Stomach (tissue), 9 donors: Measurements from ENCODE around the gene CP. TPM values are rescaled to one million over a fixed set of nuclear protein-coding genes. Genes with fewer than 3 reads are reported as not detected.

ENCODE experiments used
- DNase-seq, 2 donors: peaks; one replicate each; pipeline versions ENCODE4 v3.0.0 to v3.0.0-alpha.2; 2013 to 2019
- H3K27ac ChIP-seq, 5 donors: fragments of 200-600 bp in 4 of 5; sonication (generic) in 4 of 5; one replicate each; pipeline ENCODE4 v1.5.1; 2013 to 2019; ENCODE audit warnings: mild to moderate bottlenecking in 1 of 5, moderate library complexity in 1 of 5
- H3K27me3 ChIP-seq, 3 donors: fragments of 200-600 bp; sonication (generic); one replicate each; pipeline ENCODE4 v1.5.1; 2017 to 2019; ENCODE audit warnings: mixed run types in 1 of 3
- H3K36me3 ChIP-seq, 4 donors: fragments of 200-600 bp; sonication (generic); 1 replicate in 3 of 4; 2 replicates in 1 of 4; pipeline ENCODE4 v1.5.1; 2016 to 2019
- H3K4me1 ChIP-seq, 4 donors: fragments of 200-600 bp; sonication (generic); one replicate each; pipeline ENCODE4 v1.5.1; 2016 to 2019
- H3K4me3 ChIP-seq, 4 donors: fragments of 200-600 bp; sonication (generic) in 3 of 4; one replicate each; pipeline ENCODE4 v1.5.1; 2016 to 2019; ENCODE audit warnings: mild to moderate bottlenecking in 1 of 4
- H3K9me3 ChIP-seq, 4 donors: fragments of 200-600 bp; sonication (generic); one replicate each; pipeline ENCODE4 v1.5.1; 2016 to 2019
- EP300 ChIP-seq: sonication (generic); formaldehyde crosslinking; IDR thresholded peaks from one replicate; pipeline ENCODE4 v1.6.1; 2017; ENCODE audit warnings: antibody characterized with exemption
- POLR2A ChIP-seq, 4 donors: fragments of 450-650 bp; IDR thresholded peaks; one replicate each; pipeline ENCODE4 v1.6.1; 2016; ENCODE audit warnings: antibody characterized with exemption in 4 of 4, control low read depth in 2 of 4, mild to moderate bottlenecking in 1 of 4, moderate library complexity in 1 of 4
- POLR2AphosphoS5 ChIP-seq, 3 donors: sonication (generic); formaldehyde crosslinking; IDR thresholded peaks; one replicate each; pipeline ENCODE4 v1.6.1; 2016; ENCODE audit warnings: antibody characterized with exemption in 3 of 3
- WGBS, 5 donors: extraction: QIAGEN DNeasy Blood & Tissue Kit in 3 of 5; methylation state at CpG; one replicate each; pipeline versions ENCODE4 v1.1.5 to v1.1.7; 2013 to 2018; 5-methylcytosine and 5-hydroxymethylcytosine counted together
- intact Hi-C: fragments of 100-400 bp; cut with DNase I; formaldehyde crosslinking; loops from one replicate; pipeline ENCODE4 v1.15.1; 2023; ENCODE audit warnings: low total_unique reads
- polyA plus RNA-seq, 3 donors: library from polyadenylated mRNA; stranded (reverse); fragments of 200-250 nt; gene quantifications; one replicate each; pipeline ENCODE4 v1.2.3, GENCODE V29; 2013
- total RNA-seq, 5 donors: library from RNA; depleted of rRNA; stranded (reverse); fragments of >200 nt; gene quantifications; one replicate each; pipeline versions ENCODE4 v1.1.0 to v1.2.3, GENCODE V29; 2014 to 2016
- TF ChIP-seq, protein P1 (sequence below), 7 experiments: fragments of 450-650 bp in 4 of 7; fragments of 200-600 bp in 3 of 7; sonication (generic) in 3 of 7; IDR thresholded peaks; one replicate each; pipeline ENCODE4 v1.5.1; 2016 to 2019; ENCODE audit warnings: antibody characterized with exemption in 7 of 7, control low read depth in 2 of 7, mild to moderate bottlenecking in 1 of 7
- donor health status: healthy with polysubstance abuse.
- donor health status: Bipolar disorder and iron deficiency.
- donor health status: healthy.

CP gene
- total and polyA plus RNA-seq, 8 donors = 0.46 to 15.4 (median 5.1) TPM; not detected in 2

DNA sequence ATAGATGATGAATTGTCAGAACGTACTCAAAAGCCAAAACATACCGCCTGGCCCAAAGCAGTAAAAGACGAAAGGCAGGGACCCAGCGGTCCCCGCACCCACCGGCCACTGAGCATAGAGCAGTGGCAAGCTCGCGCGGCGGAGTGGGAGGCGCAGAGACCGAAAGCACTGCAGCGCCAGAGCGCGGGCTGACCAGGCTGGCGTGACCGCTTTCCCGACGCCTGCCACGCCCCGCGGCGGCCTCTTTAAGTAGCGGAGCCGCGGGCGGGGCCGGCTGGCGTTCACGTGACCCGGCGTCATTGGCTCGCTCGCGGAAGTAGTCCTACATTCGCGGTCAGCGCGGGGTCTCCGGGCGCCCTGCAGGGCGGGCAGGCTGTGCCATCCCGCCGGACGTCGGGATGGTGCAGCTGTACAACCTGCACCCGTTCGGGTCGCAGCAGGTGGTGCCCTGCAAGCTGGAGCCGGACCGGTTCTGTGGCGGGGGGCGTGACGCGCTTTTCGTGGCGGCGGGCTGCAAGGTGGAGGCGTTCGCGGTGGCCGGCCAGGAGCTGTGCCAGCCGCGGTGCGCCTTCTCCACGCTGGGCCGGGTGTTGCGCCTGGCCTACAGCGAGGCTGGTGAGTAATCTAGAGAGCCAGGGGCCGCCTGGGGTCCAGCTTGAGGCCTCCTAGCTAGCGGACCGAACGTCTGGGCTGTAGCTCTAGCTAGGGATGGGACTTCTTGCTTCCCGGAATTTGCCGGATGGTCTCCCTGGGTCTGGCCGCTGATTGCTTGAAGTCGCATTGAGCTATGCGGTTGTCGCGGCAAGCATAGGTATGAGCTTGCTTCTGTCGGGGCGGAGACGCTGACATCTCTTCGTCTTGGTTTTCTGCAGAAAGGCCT is 92.1 kb downstream of the CP start, which contains the start of gene HPS3:
Gene HPS3, plus strand, starts transcription at position 313 of the 880 bp plus-strand sequence. Its CDS starts 86 bp downstream, at position 399.
- TF ChIP-seq, protein P1, sequence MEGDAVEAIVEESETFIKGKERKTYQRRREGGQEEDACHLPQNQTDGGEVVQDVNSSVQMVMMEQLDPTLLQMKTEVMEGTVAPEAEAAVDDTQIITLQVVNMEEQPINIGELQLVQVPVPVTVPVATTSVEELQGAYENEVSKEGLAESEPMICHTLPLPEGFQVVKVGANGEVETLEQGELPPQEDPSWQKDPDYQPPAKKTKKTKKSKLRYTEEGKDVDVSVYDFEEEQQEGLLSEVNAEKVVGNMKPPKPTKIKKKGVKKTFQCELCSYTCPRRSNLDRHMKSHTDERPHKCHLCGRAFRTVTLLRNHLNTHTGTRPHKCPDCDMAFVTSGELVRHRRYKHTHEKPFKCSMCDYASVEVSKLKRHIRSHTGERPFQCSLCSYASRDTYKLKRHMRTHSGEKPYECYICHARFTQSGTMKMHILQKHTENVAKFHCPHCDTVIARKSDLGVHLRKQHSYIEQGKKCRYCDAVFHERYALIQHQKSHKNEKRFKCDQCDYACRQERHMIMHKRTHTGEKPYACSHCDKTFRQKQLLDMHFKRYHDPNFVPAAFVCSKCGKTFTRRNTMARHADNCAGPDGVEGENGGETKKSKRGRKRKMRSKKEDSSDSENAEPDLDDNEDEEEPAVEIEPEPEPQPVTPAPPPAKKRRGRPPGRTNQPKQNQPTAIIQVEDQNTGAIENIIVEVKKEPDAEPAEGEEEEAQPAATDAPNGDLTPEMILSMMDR (IDR thresholded peaks at IDR 0.05) = no peak
- TF ChIP-seq POLR2A (IDR thresholded peaks at IDR 0.05) = peak in 2 of 4 donors; percentile 80 to 85
- peak; percentile 94 to 96 (median 95) for TF ChIP-seq POLR2AphosphoS5 (IDR thresholded peaks at IDR 0.05)
- TF ChIP-seq EP300 = peak; percentile 19

DNA sequence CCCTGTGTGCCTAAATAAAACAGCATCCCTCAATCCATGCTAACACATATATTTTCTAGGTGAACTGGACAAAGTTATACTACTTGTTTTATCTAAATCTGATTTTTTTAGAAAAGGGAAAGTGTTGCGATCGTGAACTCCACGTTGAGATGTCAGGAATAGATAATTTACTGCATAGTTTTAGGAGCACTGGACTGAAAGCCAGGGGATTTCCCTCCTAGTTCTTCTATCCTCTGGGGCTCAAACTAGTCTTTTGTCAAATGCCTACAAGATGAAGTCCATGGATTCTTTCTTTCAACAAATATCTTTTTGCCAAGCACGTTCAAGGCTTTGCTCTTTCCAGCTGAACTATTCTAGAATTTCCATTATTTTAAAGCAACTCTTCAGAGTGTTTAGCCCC is 92.8 kb downstream of the CP start:
- intact Hi-C loops = no loop called here
- Histone ChIP-seq H3K9me3 (no peaks in the 10 kb centered on the region), H3K27ac (peak overlapping the region; percentile 88 to 94 (median 89)), H3K4me1 (peaks cover 23 to 46% (median 32%) of the 10 kb centered on the region in 4 donors), H3K27me3 (no peaks in the 10 kb centered on the region), H3K36me3 (no peaks in the 10 kb centered on the region), H3K4me3 (peak overlapping the region; percentile 79 to 93 (median 88))
- TF ChIP-seq POLR2AphosphoS5 (IDR thresholded peaks at IDR 0.05) = no peak
- TF ChIP-seq, protein P1 (IDR thresholded peaks at IDR 0.05) = no peak
- no peak for TF ChIP-seq EP300
- no peak for TF ChIP-seq POLR2A (IDR thresholded peaks at IDR 0.05)
- peak in 1 of 2 donors; percentile 35 for DNase-seq
- WGBS, 5 donors = 3 to 16% (median 12%) methylated on average over 4 of the region's 4 CpGs

More for the DNA sequence above, 92.1 kb downstream of the CP start, which contains the start of gene HPS3:
- peak within 1 kb of the TSS; percentile 79 to 93 (median 88) for H3K4me3 ChIP-seq
- intact Hi-C loops = no loop called here
- H3K27me3 ChIP-seq = no peaks in the 10 kb centered on the region
- peak; percentile 95 to 97 for DNase-seq
- H3K27ac ChIP-seq = peak within 1 kb of the TSS; percentile 88 to 94 (median 89)
- peaks cover 23 to 54% (median 39%) of the 10 kb centered on the region in 4 donors for H3K4me1 ChIP-seq
- no peaks in the 10 kb centered on the region for H3K36me3 ChIP-seq
- WGBS, 5 donors = 0 to 1% (median 1%) methylated on average over 44 to 84 of the region's 84 CpGs
- H3K9me3 ChIP-seq = no peaks in the 10 kb centered on the region

DNA sequence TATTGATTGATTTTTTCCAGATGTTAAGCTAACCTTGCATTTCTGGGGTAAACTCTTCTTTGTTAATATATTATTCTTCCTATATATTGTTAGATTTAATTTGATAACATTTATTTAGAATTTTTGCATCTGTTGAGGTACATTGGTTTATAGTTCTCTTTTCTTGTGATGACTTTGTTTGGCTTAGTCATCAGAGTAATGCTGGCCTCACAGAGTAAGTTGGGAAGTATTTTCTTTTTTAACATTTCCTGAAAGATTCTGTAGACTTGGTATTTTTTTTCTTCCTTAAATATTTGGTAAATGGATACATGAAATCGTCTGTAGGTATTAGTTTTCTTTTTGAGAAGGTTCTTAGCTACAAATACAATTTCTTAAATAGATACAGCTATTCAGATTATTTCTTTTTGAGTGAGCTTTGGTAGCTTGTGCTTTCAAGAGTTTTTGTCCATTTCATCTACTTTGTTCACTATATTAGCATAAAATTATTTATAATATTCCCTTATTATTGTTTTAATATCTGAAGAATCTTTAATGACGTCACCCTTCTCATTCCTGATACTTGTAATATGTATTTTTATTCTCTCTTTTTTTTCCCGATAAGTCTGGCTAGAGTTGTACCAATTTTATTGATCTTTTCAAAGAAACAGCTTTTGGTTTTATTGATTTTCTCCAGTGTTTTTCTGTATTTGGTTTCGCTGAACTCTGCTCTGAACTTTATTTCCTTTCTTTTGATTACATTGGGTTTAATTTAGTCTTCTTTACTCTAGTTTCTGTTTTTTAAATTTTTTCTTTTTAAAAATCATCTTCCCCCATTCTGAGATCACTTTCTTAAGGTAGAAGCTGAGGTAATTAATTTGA is 98.7 kb downstream of the CP start:
- Histone ChIP-seq H3K4me3 (no peak overlapping the region), H3K27me3 (no peaks in the 10 kb centered on the region), H3K9me3 (no peaks in the 10 kb centered on the region), H3K27ac (no peak overlapping the region), H3K4me1 (peaks cover 0 to 4% (median 0%) of the 10 kb centered on the region in 4 donors), H3K36me3 (no peaks in the 10 kb centered on the region)
- no peak for DNase-seq
- intact Hi-C loops = no loop called here
- 72 to 83% (median 82%) methylated on average over 4 of the region's 4 CpGs for WGBS, 5 donors
- no peak for TF ChIP-seq POLR2A (IDR thresholded peaks at IDR 0.05)
- TF ChIP-seq, protein P1 (IDR thresholded peaks at IDR 0.05) = no peak
- TF ChIP-seq POLR2AphosphoS5 (IDR thresholded peaks at IDR 0.05) = no peak
- TF ChIP-seq EP300 = no peak

Other genes starting within 250 kb of the CP start
- 100 to 1,000 TPM in 1 of 5 donors, 10 to 100 TPM in 3, 1 to 10 TPM in 1; 4.9 to 169 (median 32.1) TPM for gene GYG1, start 230.3 kb downstream of the CP start, total RNA-seq
- gene GYG1, start 230.3 kb downstream of the CP start, polyA plus RNA-seq = 10 to 100 TPM; 36.5 to 56.5 (median 39.7) TPM
- 10 to 100 TPM in 4 of 5 donors, 1 to 10 TPM in 1; 9.8 to 61.6 (median 45.5) TPM for gene HLTF, start 135.3 kb downstream of the CP start, total RNA-seq
- 1 to 10 TPM; 3.4 to 4.4 (median 4.2) TPM for gene HLTF, start 135.3 kb downstream of the CP start, polyA plus RNA-seq
- gene HPS3, start 92.2 kb downstream of the CP start, total RNA-seq = 10 to 100 TPM; 11.2 to 23.9 (median 14.6) TPM
- 1 to 10 TPM; 6.3 to 9.5 (median 7.0) TPM for gene HPS3, start 92.2 kb downstream of the CP start, polyA plus RNA-seq
- gene TM4SF18, start 111.8 kb upstream of the CP start, total RNA-seq = 10 to 100 TPM in 1 of 5 donors, 1 to 10 TPM in 3, not detected in 1; 1.8 to 26.1 (median 5.6) TPM
- gene TM4SF18, start 111.8 kb upstream of the CP start, polyA plus RNA-seq = 1 to 10 TPM in 1 of 3 donors, under 1 TPM in 2; 0.45 to 1.2 (median 0.87) TPM
- 100 to 1,000 TPM in 2 of 5 donors, 10 to 100 TPM in 3; 29.8 to 468 (median 57.6) TPM for gene TM4SF1, start 155.8 kb upstream of the CP start, total RNA-seq
- 100 to 1,000 TPM in 1 of 3 donors, 10 to 100 TPM in 2; 82.8 to 160 (median 97.2) TPM for gene TM4SF1, start 155.8 kb upstream of the CP start, polyA plus RNA-seq